Right atrium auricular region (tissue), 2 donors: ENCODE measurements around the gene LPAR2. TPM values are rescaled to one million over a fixed set of nuclear protein-coding genes. Genes with fewer than 3 reads are reported as not detected.
"Not testable (repeated sequence)": the region's sequence is repeated elsewhere in the genome, so short reads cannot be mapped to it uniquely, and the experiment has no call there.

Source experiments
- DNase-seq: peaks from one replicate; pipeline ENCODE4 v3.0.0-alpha.2; 2019; ENCODE audit warnings: low spot score
- H3K27ac ChIP-seq, 2 donors: fragments of 200-600 bp; sonication (generic); 1 replicate in 1 of 2; 2 replicates in 1 of 2; pipeline ENCODE4 v1.5.1; 2016 to 2019
- H3K27me3 ChIP-seq, 2 donors: fragments of 200-600 bp; sonication (generic); one replicate each; pipeline versions ENCODE4 v1.5.1 to v1.6.0; 2017 to 2019
- H3K36me3 ChIP-seq: fragments of 200-600 bp; sonication (generic); one replicate; pipeline ENCODE4 v1.5.1; 2016
- H3K4me1 ChIP-seq, 2 donors: fragments of 200-600 bp; sonication (generic); one replicate each; pipeline versions ENCODE4 v1.5.1 to v1.6.0; 2017 to 2019
- H3K4me3 ChIP-seq, 2 donors: fragments of 200-600 bp; sonication (generic); 1 replicate in 1 of 2; 2 replicates in 1 of 2; pipeline ENCODE4 v1.5.1; 2017 to 2019; ENCODE audit warnings: mild to moderate bottlenecking in 1 of 2, moderate library complexity in 1 of 2
- H3K9me3 ChIP-seq, 2 donors: fragments of 200-600 bp; sonication (generic); one replicate each; pipeline ENCODE4 v1.5.1; 2019
- total RNA-seq, 2 donors: library from RNA; depleted of rRNA; stranded (reverse); fragments of >200 nt; gene quantifications; one replicate each; pipeline ENCODE4 v1.1.0, GENCODE V29; 2016
- TF ChIP-seq, protein P1 (sequence below), 2 donors: fragments of 200-600 bp; sonication (generic); IDR thresholded peaks; one replicate each; pipeline ENCODE4 v1.5.1; 2019; ENCODE audit warnings: antibody characterized with exemption in 2 of 2

LPAR2 gene
- total RNA-seq, 2 donors from 2014 or later: 0.89 to 3.1 TPM

DNA sequence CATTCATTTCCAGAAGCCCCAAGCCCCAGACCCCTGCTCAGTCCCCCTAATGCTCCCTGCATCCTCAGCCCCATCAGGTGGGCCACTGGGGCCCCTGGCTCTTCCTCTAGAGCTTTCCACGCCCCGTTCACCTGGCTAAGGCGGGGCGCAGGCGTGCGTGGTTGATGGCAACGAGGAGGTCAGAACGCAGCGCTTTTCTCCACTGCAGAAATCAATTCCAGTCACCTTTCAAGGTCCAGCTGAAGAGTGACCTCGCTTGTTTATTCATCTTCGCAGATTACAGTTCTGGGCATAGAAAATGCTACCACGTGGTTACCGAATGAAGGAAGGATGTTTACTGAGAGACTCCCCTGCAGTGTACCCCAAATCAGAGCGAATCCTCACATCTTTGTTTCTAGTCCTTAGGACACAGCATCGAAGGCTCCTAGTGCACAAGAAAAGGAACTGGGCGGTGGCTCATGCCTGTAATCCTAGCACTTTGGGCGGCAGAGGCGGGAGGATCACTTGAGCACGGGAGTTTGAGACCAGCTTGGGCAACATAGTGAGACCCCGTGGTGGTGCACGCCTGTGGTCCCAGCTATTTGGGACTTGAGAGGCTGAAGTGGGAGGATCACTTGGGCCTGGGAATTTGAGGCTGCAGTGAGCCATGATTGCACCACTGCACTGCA, 8.7 kb downstream of the LPAR2 start:
- H3K4me1 ChIP-seq: peaks cover 0 to 9% of the 10 kb centered on the region in 2 donors
- TF ChIP-seq, protein P1, sequence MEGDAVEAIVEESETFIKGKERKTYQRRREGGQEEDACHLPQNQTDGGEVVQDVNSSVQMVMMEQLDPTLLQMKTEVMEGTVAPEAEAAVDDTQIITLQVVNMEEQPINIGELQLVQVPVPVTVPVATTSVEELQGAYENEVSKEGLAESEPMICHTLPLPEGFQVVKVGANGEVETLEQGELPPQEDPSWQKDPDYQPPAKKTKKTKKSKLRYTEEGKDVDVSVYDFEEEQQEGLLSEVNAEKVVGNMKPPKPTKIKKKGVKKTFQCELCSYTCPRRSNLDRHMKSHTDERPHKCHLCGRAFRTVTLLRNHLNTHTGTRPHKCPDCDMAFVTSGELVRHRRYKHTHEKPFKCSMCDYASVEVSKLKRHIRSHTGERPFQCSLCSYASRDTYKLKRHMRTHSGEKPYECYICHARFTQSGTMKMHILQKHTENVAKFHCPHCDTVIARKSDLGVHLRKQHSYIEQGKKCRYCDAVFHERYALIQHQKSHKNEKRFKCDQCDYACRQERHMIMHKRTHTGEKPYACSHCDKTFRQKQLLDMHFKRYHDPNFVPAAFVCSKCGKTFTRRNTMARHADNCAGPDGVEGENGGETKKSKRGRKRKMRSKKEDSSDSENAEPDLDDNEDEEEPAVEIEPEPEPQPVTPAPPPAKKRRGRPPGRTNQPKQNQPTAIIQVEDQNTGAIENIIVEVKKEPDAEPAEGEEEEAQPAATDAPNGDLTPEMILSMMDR (IDR thresholded peaks at IDR 0.05): no peak
- no peaks in the 10 kb centered on the region for H3K9me3 ChIP-seq
- no peak for DNase-seq
- no peak overlapping the region for H3K27ac ChIP-seq
- H3K4me3 ChIP-seq: no peak overlapping the region
- H3K36me3 ChIP-seq: no peaks in the 10 kb centered on the region
- no peaks in the 10 kb centered on the region for H3K27me3 ChIP-seq

DNA sequence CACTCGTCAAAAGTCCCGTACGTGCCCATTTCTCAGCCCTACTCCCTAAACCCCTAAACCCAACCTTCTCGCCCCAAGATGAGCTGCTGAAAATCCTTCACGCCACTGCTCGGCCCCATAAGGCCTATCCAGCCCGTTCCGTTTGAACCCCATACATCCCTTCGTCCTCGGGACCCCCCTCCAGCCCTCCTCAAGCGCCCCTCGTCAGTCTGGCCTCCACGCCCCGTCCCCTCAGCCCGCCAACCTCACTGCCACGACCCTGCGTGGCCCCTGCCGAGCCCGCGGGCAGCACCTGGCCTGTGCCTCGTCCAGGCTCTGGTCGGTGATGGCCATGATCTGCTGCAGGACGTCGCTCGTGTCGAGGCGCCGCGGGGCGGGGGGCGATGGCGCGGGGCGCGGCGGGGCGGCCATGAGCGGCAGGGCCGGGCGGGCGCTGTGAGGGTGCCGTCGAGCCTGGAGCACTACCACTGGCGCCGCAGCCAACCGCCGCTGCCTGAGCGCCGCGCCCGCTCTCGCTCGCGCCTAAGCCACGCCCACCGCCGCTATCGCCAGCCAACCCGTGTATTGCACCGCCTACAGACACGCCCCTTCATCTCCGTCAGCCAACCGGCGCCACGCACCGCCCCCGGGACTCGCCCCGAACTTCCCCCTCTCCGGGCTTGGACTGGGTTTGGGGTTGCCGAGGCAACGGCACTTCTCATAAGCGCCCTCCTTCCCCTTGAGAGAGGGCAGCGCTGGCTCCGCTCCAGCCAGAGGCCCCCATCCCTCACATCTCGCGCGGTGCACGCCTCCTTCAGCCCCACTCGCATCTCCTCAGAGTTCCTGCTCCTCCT, 9.6 kb downstream of the LPAR2 start, which contains the start of gene PBX4:
TSS of gene PBX4 (minus strand) at position 469 of the 833 bp plus-strand sequence. CDS start at position 411, 58 bp downstream.
- H3K4me3 ChIP-seq: peak within 1 kb of the TSS in 1 of 2 donors; percentile 41
- DNase-seq: peak; percentile 86

DNA sequence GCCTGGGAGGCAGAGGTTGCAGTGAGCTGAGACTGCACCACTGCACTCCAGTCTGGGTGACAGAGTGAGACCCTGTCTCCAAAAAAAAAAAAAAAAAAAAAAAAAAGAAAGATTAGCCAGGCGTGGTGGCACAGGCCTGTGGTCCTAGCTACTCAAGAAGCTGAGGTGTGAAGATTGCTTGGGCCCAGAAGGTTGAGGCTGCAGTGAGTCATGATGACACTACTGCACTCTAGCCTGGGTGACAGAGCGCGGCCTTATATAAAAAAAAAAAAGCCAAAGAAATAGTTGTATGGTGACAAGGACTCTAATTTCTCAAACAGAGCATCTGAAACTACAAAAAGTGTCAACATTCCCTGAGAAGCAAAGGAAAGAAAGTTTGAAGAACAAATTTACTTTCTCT, 12.9 kb downstream of the LPAR2 start:
- no peaks in the 10 kb centered on the region for H3K27me3 ChIP-seq
- H3K36me3 ChIP-seq: no peaks in the 10 kb centered on the region
- TF ChIP-seq, protein P1 (IDR thresholded peaks at IDR 0.05): no peak
- DNase-seq: no peak
- H3K4me3 ChIP-seq: no peak overlapping the region
- H3K9me3 ChIP-seq: no peaks in the 10 kb centered on the region
- no peak overlapping the region for H3K27ac ChIP-seq
- H3K4me1 ChIP-seq: peaks cover 0 to 9% of the 10 kb centered on the region in 2 donors

More for the DNA sequence above, 9.6 kb downstream of the LPAR2 start, which contains the start of gene PBX4:
- Histone ChIP-seq H3K36me3 (no peaks in the 10 kb centered on the region), H3K27me3 (no peaks in the 10 kb centered on the region), H3K9me3 (no peaks in the 10 kb centered on the region), H3K4me1 (peaks cover 0 to 9% of the 10 kb centered on the region in 2 donors), H3K27ac (no peak within 1 kb of the TSS)
- TF ChIP-seq, protein P1 (IDR thresholded peaks at IDR 0.05): no peak

DNA sequence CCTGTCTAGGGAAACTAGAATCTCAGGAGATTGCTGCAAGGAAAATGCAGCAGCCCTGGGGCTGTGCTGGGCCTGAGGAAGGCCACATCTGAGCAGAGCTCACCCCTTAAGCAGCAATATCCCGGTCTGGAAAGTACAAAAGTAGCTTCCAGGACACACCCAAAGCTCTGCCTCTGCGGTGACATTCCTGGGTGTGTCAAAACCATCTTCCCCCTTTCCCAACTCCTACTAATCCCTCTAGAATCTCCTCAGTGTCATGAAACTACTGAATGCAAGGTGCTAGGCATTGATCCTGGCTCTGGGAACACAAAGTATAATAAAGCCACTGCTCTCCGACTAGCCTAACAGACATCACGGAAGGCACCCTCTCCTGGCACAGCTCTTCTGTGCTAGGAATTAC, 14.5 kb downstream of the LPAR2 start:
- Histone ChIP-seq H3K4me1 (peaks cover 0 to 5% of the 10 kb centered on the region in 2 donors), H3K36me3 (no peaks in the 10 kb centered on the region), H3K9me3 (no peaks in the 10 kb centered on the region), H3K27me3 (no peaks in the 10 kb centered on the region), H3K4me3 (no peak overlapping the region), H3K27ac (no peak overlapping the region)
- DNase-seq: no peak
- TF ChIP-seq, protein P1 (IDR thresholded peaks at IDR 0.05): no peak

DNA sequence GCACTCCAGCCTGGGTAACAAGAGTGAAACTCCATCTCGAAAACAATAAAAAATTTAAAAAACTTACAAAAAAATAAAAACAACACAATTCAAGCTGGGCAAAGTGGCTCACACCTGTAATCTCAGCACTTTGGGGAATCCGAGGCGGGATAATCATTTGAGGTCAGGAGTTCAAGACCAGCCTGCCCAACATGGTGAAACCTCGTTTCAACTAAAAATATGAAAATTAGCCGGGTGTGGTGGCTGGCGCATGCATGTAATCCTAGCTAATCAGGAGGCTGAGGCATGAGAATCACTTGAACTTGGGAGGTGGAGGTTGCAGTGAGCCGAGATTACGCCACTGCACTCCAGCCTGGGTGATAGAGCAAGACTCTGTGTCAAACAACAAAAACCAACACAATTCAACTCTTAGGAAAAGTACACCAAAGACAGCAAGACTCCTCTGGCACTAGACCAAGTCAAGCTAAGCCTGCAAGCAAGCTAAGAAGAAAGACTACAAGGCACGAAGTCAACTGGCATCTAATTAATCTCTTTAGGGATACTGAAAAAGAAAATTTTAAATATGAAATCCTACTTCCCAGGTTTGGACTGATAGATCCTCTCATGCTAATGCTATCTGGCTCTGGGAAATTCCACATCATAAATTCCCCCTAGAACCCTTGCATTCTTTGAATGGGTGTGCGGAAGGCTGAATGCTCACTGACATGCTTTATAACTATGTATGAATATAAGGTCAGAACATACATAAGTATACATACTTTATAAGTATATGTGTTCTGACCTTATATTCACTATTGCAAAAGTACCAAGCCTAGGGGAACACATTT, 17.4 kb downstream of the LPAR2 start:
- Histone ChIP-seq H3K27me3 (no peaks in the 10 kb centered on the region), H3K4me3 (no peak overlapping the region), H3K4me1 (no peaks in the 10 kb centered on the region), H3K9me3 (no peaks in the 10 kb centered on the region), H3K27ac (no peak overlapping the region), H3K36me3 (no peaks in the 10 kb centered on the region)
- TF ChIP-seq, protein P1 (IDR thresholded peaks at IDR 0.05): no peak
- no peak for DNase-seq

DNA sequence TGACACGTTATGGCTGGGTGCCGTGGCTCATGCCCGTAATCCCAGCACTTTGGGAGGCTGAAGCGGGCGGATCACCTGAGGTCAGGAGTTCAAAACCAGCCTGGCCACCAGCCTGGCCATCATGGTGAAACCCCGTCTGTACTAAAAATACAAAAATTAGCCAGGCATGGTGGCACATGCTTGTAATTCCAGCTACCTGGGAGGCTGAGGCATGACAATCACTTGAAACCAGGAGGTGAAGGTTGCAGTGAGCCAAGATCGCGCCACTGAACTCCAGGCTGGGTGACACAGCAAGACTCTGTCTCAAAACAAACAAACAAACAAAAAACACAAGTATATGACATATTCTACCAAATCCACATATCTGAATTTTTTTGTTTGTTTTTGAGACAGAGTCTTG, 21.3 kb downstream of the LPAR2 start:
- H3K27me3 ChIP-seq, H3K4me1 ChIP-seq, H3K4me3 ChIP-seq, H3K36me3 ChIP-seq, DNase-seq, H3K9me3 ChIP-seq, H3K27ac ChIP-seq: not testable (repeated sequence)
